CD4-positive, CD25-positive, alpha-beta regulatory T cell (primary cell): ENCODE data around the gene KRT34. TPM values are rescaled to one million over a fixed set of nuclear protein-coding genes. Genes with fewer than 3 reads are reported as not detected.
A peak's percentile ranks its signal among the peaks of the same experiment; 100 is the strongest.
"Not testable (repeated sequence)": the region's sequence is repeated elsewhere in the genome, so short reads cannot be mapped to it uniquely, and the experiment has no call there.

Experiments
- ATAC-seq, 2 donors: fragments of 150-1000 bp; cut with Tn5 transposase; one replicate each; pipeline ENCODE4 v1.10.0; 2021; ENCODE audit warnings: low read depth in 2 of 2, moderate number of reproducible peaks in 2 of 2, moderate library complexity in 1 of 2
- DNase-seq, 3 donors: peaks; one replicate each; pipeline versions ENCODE4 v3.0.0 to v3.0.0-alpha.2; 2012 to 2022; ENCODE audit warnings: mixed read lengths in 1 of 3
- H3K27ac ChIP-seq: one replicate; pipeline ENCODE4 v1.7.0; 2013; ENCODE audit warnings: mild to moderate bottlenecking, low read length; ENCODE audit not compliant: insufficient read depth, poor library complexity, severe bottlenecking
- H3K27me3 ChIP-seq: one replicate; pipeline ENCODE4 v1.7.0; 2013; ENCODE audit warnings: low read length; ENCODE audit not compliant: control insufficient read depth, insufficient read depth
- H3K36me3 ChIP-seq: one replicate; pipeline ENCODE4 v1.7.0; 2013; ENCODE audit warnings: mild to moderate bottlenecking, low read length, moderate library complexity; ENCODE audit not compliant: control insufficient read depth, insufficient read depth
- H3K4me1 ChIP-seq: 2 replicates; pipeline ENCODE4 v1.7.0; 2013; ENCODE audit warnings: mild to moderate bottlenecking, low read length; ENCODE audit not compliant: insufficient read depth, control insufficient read depth, poor library complexity, severe bottlenecking
- H3K4me3 ChIP-seq: one replicate; pipeline ENCODE4 v1.7.0; 2013; ENCODE audit warnings: low read depth, mild to moderate bottlenecking, low read length, moderate library complexity
- H3K9me3 ChIP-seq, 2 experiments: 1 replicate in 1 of 2; 2 replicates in 1 of 2; pipeline ENCODE4 v1.7.0; 2013; ENCODE audit warnings: low read length in 2 of 2, mild to moderate bottlenecking in 1 of 2, moderate library complexity in 1 of 2; ENCODE audit not compliant: control insufficient read depth in 2 of 2
- H3K27ac Mint-ChIP-seq, 3 donors: one replicate each; pipeline ENCODE4 v1.8.0; 2020 to 2022; ENCODE audit warnings: mild to moderate bottlenecking in 3 of 3, mixed read lengths in 3 of 3, moderate library complexity in 2 of 3
- H3K27me3 Mint-ChIP-seq: one replicate; pipeline ENCODE4 v1.8.0; 2022; ENCODE audit warnings: mild to moderate bottlenecking, mixed read lengths
- H3K36me3 Mint-ChIP-seq: one replicate; pipeline ENCODE4 v1.8.0; 2020; ENCODE audit warnings: mixed read lengths
- H3K4me1 Mint-ChIP-seq, 4 donors: one replicate each; pipeline ENCODE4 v1.8.0; 2020 to 2022; ENCODE audit warnings: mixed read lengths in 4 of 4, mild to moderate bottlenecking in 1 of 4
- H3K4me3 Mint-ChIP-seq, 4 donors: one replicate each; pipeline ENCODE4 v1.8.0; 2020 to 2022; ENCODE audit warnings: mild to moderate bottlenecking in 4 of 4, mixed read lengths in 4 of 4, moderate library complexity in 3 of 4
- H3K9me3 Mint-ChIP-seq, 7 donors: one replicate each; pipeline ENCODE4 v1.8.0; 2020 to 2022; ENCODE audit warnings: mixed read lengths in 7 of 7, mild to moderate bottlenecking in 3 of 7, moderate library complexity in 2 of 7
- polyA plus RNA-seq, 4 donors: library from polyadenylated mRNA; unstranded; fragments of 300-500 nt; fragmentation: Illumina TruSeq; gene quantifications; one replicate each; pipeline ENCODE4 v1.2.3, GENCODE V29; 2021
- total RNA-seq: library from RNA; stranded (reverse); gene quantifications from one replicate; pipeline ENCODE4 v1.2.3, GENCODE V29; 2022

KRT34 gene
- total and polyA plus RNA-seq, 5 donors from 2014 or later, result not detected

- not testable (repeated sequence) for DNase-seq, H3K4me1 ChIP-seq, H3K9me3 Mint-ChIP-seq, H3K9me3 ChIP-seq, H3K27ac ChIP-seq, H3K4me1 Mint-ChIP-seq, H3K27me3 ChIP-seq, H3K36me3 Mint-ChIP-seq, H3K4me3 Mint-ChIP-seq, ATAC-seq, H3K36me3 ChIP-seq, H3K4me3 ChIP-seq
- H3K27ac Mint-ChIP-seq, result peak overlapping the region in 1 of 3 donors; percentile 22
- H3K27me3 Mint-ChIP-seq, result peaks cover 20% of the 10 kb centered on the region
These were observed 2.0 kb downstream of the KRT34 start for GRCh38 chr17:41380091-41380490.

- Histone ChIP-seq H3K36me3 (no peaks in the 10 kb centered on the region), H3K4me3 (no peak overlapping the region), H3K9me3 (no peaks in the 10 kb centered on the region), H3K27ac (no peak overlapping the region), H3K4me1 (no peaks in the 10 kb centered on the region), H3K27me3 (peaks cover 2% of the 10 kb centered on the region)
- Mint-ChIP-seq H3K4me1 (peaks cover 0 to 2% (median 0%) of the 10 kb centered on the region in 4 donors), H3K36me3 (no peaks in the 10 kb centered on the region), H3K27ac (peak overlapping the region in 1 of 3 donors; percentile 24), H3K27me3 (peaks cover 10% of the 10 kb centered on the region), H3K9me3 (peaks cover 0 to 6% (median 0%) of the 10 kb centered on the region in 7 donors), H3K4me3 (no peak overlapping the region)
- no peak for ATAC-seq
- DNase-seq, result no peak
These were observed 4.6 kb downstream of the KRT34 start for GRCh38 chr17:41377546-41377945.

GRCh38 chr17:41369713-41370112 is 12.4 kb downstream of the KRT34 start, which contains the start of gene KRT33B:
TSS of gene KRT33B (minus strand) at chr17:41369813. CDS start at chr17:41369750, 63 bp downstream.
- H3K27me3 ChIP-seq, result no peaks in the 10 kb centered on the region
- no peak within 1 kb of the TSS for H3K4me3 ChIP-seq
- H3K9me3 Mint-ChIP-seq, result peaks cover 0 to 1% (median 0%) of the 10 kb centered on the region in 7 donors
- no peaks in the 10 kb centered on the region for H3K36me3 Mint-ChIP-seq
- no peak within 1 kb of the TSS for H3K4me3 Mint-ChIP-seq
- no peaks in the 10 kb centered on the region for H3K36me3 ChIP-seq
- H3K27ac ChIP-seq, result no peak within 1 kb of the TSS
- peaks cover 4% of the 10 kb centered on the region for H3K27me3 Mint-ChIP-seq
- DNase-seq (no peak), ATAC-seq (no peak)
- H3K4me1 ChIP-seq, result no peaks in the 10 kb centered on the region
- H3K9me3 ChIP-seq, result no peaks in the 10 kb centered on the region
- H3K4me1 Mint-ChIP-seq, result peaks cover 0 to 4% (median 0%) of the 10 kb centered on the region in 4 donors
- H3K27ac Mint-ChIP-seq, result no peak within 1 kb of the TSS

- Histone ChIP-seq H3K36me3 (no peaks in the 10 kb centered on the region), H3K4me1 (no peaks in the 10 kb centered on the region), H3K4me3 (no peak overlapping the region), H3K27ac (no peak overlapping the region), H3K27me3 (peaks cover under 1% of the 10 kb centered on the region), H3K9me3 (no peaks in the 10 kb centered on the region)
- no peak overlapping the region for H3K4me3 Mint-ChIP-seq
- H3K4me1 Mint-ChIP-seq, result peaks cover 0 to 4% (median 0%) of the 10 kb centered on the region in 4 donors
- peaks cover 4% of the 10 kb centered on the region for H3K27me3 Mint-ChIP-seq
- H3K36me3 Mint-ChIP-seq, result no peaks in the 10 kb centered on the region
- no peaks in the 10 kb centered on the region for H3K9me3 Mint-ChIP-seq
- DNase-seq, result no peak
- H3K27ac Mint-ChIP-seq, result no peak overlapping the region
- ATAC-seq, result no peak
These were observed 13.1 kb downstream of the KRT34 start for GRCh38 chr17:41369023-41369422.

GRCh38 chr17:41367426-41368075 is 14.6 kb downstream of the KRT34 start:
- no peak overlapping the region for H3K4me3 ChIP-seq
- no peaks in the 10 kb centered on the region for H3K4me1 ChIP-seq
- Mint-ChIP-seq H3K4me1 (peaks cover 0 to 4% (median 0%) of the 10 kb centered on the region in 4 donors), H3K36me3 (no peaks in the 10 kb centered on the region), H3K27ac (no peak overlapping the region), H3K9me3 (no peaks in the 10 kb centered on the region), H3K27me3 (peaks cover 8% of the 10 kb centered on the region), H3K4me3 (no peak overlapping the region)
- no peak overlapping the region for H3K27ac ChIP-seq
- H3K27me3 ChIP-seq, result peaks cover 2% of the 10 kb centered on the region
- no peaks in the 10 kb centered on the region for H3K9me3 ChIP-seq
- H3K36me3 ChIP-seq, result no peaks in the 10 kb centered on the region
- ATAC-seq (no peak), DNase-seq (no peak)

DNA sequence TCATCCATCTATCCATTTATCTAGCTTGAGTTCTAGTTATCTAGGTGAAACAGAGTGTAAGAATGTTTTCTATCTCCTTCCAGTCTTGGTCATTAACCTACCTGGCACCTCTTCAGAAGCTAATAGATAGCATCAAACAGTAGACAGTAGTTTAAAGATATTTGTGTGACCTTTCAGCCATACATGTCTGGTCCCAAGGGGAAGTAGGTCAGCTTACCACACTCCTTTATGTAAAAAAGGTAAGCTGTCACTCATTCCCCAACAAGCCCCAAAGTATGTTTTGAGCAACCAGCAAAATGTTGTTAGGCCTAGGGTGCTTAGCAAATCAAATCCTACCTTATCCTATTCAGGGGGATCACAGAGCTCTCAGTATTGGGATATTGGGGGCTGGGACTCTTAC is 16.0 kb downstream of the KRT34 start:
- Histone ChIP-seq H3K9me3 (no peaks in the 10 kb centered on the region), H3K4me3 (no peak overlapping the region), H3K36me3 (no peaks in the 10 kb centered on the region), H3K4me1 (no peaks in the 10 kb centered on the region), H3K27me3 (peaks cover 2% of the 10 kb centered on the region), H3K27ac (no peak overlapping the region)
- H3K36me3 Mint-ChIP-seq, result no peaks in the 10 kb centered on the region
- no peak overlapping the region for H3K4me3 Mint-ChIP-seq
- H3K4me1 Mint-ChIP-seq, result peaks cover 0 to 4% (median 0%) of the 10 kb centered on the region in 4 donors
- H3K27ac Mint-ChIP-seq, result no peak overlapping the region
- DNase-seq, result no peak
- H3K27me3 Mint-ChIP-seq, result peaks cover 8% of the 10 kb centered on the region
- ATAC-seq, result no peak
- H3K9me3 Mint-ChIP-seq, result no peaks in the 10 kb centered on the region

DNA sequence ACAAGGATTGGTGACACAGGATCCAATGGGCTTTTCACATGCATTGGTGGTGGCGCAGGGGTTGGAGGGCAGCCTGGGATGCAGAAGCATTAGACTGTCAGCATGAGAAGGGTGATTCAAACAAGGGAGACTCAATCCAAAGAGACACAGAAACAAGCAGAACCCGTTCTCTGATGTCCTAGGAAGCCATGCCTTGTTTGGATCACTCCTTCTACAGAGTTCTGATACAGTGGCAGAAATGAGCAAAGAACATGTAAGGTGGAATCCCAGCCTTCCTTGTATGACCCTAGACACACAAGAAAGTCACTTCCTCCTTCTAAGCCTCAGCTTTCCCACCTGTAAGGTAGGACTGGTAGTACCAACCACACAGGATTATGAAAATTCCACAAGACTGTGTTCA is 18.2 kb downstream of the KRT34 start:
- Histone ChIP-seq H3K4me3 (no peak overlapping the region), H3K27me3 (peaks cover 2% of the 10 kb centered on the region), H3K27ac (no peak overlapping the region), H3K9me3 (no peaks in the 10 kb centered on the region), H3K4me1 (no peaks in the 10 kb centered on the region), H3K36me3 (no peaks in the 10 kb centered on the region)
- Mint-ChIP-seq H3K4me1 (peaks cover 0 to 2% (median 0%) of the 10 kb centered on the region in 4 donors), H3K27ac (no peak overlapping the region), H3K27me3 (peaks cover 14% of the 10 kb centered on the region), H3K9me3 (no peaks in the 10 kb centered on the region), H3K36me3 (no peaks in the 10 kb centered on the region), H3K4me3 (no peak overlapping the region)
- ATAC-seq, result no peak
- DNase-seq, result no peak
